ENCODE measurements around the gene YTHDC2.

YTHDC2 gene

DNA sequence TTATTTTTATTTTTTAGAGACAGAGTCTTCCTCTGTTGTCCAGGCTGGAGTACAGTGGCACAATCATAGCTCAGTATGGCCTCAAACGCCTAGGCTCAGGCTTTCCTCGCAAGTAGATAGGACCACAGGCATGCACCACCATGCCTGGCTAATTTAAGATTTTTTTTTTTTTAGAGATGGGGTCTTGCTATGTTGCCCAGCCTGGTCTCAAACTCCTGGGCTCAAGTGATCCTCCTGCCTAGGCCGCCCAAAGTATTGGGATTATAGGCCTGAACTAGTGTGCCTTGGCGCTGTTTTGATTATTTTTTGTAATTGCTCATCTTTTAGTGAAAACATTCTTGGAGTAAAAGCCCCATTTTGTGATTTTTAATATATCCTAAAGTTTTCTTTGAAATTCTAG, 5.4 kb downstream of the YTHDC2 start:
- Histone ChIP-seq H3K36me3 (replicated peaks; ENCODE audit: low read depth, low read length) (peaks cover 21% of the 10 kb centered on the region), H3K4me3 (ENCODE audit: low read length) (no peak overlapping the region), H2AFZ (ENCODE audit: low read depth, low read length) (no peak overlapping the region), H3K9me3 (ENCODE audit: insufficient read depth, low read length) (no peaks in the 10 kb centered on the region), H3K9ac (ENCODE audit: low read length) (no peak overlapping the region), H3K79me2 (ENCODE audit: low read length) (peaks cover 76% of the 10 kb centered on the region), H3K27me3 (ENCODE audit: low read depth, low read length) (no peaks in the 10 kb centered on the region), H4K20me1 (ENCODE audit: insufficient read depth, low read length) (no peaks in the 10 kb centered on the region), H3K4me1 (ENCODE audit: low read length) (peaks cover 30% of the 10 kb centered on the region), H3K27ac (ENCODE audit: low read length) (no peak overlapping the region), H3K4me2 (ENCODE audit: low read length) (no peak overlapping the region)
- no peak for TF ChIP-seq EZH2phosphoT487 (IDR thresholded peaks at IDR 0.05; ENCODE audit: low read depth)
- TF ChIP-seq, protein P1, sequence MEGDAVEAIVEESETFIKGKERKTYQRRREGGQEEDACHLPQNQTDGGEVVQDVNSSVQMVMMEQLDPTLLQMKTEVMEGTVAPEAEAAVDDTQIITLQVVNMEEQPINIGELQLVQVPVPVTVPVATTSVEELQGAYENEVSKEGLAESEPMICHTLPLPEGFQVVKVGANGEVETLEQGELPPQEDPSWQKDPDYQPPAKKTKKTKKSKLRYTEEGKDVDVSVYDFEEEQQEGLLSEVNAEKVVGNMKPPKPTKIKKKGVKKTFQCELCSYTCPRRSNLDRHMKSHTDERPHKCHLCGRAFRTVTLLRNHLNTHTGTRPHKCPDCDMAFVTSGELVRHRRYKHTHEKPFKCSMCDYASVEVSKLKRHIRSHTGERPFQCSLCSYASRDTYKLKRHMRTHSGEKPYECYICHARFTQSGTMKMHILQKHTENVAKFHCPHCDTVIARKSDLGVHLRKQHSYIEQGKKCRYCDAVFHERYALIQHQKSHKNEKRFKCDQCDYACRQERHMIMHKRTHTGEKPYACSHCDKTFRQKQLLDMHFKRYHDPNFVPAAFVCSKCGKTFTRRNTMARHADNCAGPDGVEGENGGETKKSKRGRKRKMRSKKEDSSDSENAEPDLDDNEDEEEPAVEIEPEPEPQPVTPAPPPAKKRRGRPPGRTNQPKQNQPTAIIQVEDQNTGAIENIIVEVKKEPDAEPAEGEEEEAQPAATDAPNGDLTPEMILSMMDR (IDR thresholded peaks at IDR 0.05; ENCODE audit: low read depth, low read length): no peak

DNA sequence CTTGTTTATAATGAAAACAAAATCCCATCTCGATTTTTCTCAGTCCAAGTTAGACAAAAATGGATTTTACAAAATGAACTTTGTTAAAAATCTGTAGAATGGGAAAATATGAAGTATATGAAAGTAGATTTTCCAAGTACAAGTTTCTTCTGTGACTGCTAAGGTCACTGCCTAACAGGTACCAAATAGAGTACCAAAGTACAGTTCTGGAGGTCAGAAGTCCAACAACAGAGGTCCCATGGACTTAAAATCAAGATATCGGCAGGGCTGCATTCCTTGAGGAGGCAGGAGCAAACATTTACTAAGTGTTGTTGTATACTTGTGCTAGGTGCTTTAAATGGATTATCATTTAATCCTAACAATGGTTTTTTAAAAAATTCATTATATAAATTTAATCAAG, 5.9 kb downstream of the YTHDC2 start:
- no peak overlapping the region for H3K4me3 ChIP-seq (ENCODE audit: low read length)
- no peaks in the 10 kb centered on the region for H4K20me1 ChIP-seq (ENCODE audit: insufficient read depth, low read length)
- H3K36me3 ChIP-seq (replicated peaks; ENCODE audit: low read depth, low read length): peaks cover 21% of the 10 kb centered on the region
- no peaks in the 10 kb centered on the region for H3K27me3 ChIP-seq (ENCODE audit: low read depth, low read length)
- no peak overlapping the region for H3K4me2 ChIP-seq (ENCODE audit: low read length)
- TF ChIP-seq, protein P1 (IDR thresholded peaks at IDR 0.05; ENCODE audit: low read depth, low read length): no peak
- no peak overlapping the region for H3K27ac ChIP-seq (ENCODE audit: low read length)
- no peaks in the 10 kb centered on the region for H3K9me3 ChIP-seq (ENCODE audit: insufficient read depth, low read length)
- H3K4me1 ChIP-seq (ENCODE audit: low read length): peaks cover 36% of the 10 kb centered on the region
- H3K9ac ChIP-seq (ENCODE audit: low read length): no peak overlapping the region
- no peak overlapping the region for H2AFZ ChIP-seq (ENCODE audit: low read depth, low read length)
- peaks cover 76% of the 10 kb centered on the region for H3K79me2 ChIP-seq (ENCODE audit: low read length)

DNA sequence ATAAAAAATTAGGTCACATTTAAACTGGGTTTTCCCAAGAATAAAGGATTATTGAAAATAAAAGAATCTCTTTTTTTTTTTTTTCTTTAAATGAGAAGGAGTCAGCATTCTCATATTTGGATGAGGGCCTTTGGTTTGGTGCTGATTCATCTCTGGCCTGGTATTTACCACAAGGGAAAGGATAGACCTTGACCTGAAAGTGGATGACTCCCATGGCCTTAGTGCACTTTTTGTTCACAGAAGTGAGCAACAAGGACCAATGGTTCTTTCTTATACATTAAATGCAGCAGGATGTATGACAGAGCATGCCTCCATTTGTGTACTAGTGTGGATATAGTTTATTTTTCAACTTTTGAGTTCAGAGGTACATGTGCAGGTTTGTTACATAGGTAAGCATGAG, 6.9 kb downstream of the YTHDC2 start:
- H3K9ac ChIP-seq (ENCODE audit: low read length): no peak overlapping the region
- no peak for TF ChIP-seq EZH2phosphoT487 (IDR thresholded peaks at IDR 0.05; ENCODE audit: low read depth)
- TF ChIP-seq, protein P1 (IDR thresholded peaks at IDR 0.05; ENCODE audit: low read depth, low read length): no peak
- H3K9me3 ChIP-seq (ENCODE audit: insufficient read depth, low read length): no peaks in the 10 kb centered on the region
- no peak overlapping the region for H3K4me2 ChIP-seq (ENCODE audit: low read length)
- no peak overlapping the region for H3K4me3 ChIP-seq (ENCODE audit: low read length)
- H3K4me1 ChIP-seq (ENCODE audit: low read length): peaks cover 42% of the 10 kb centered on the region
- H3K79me2 ChIP-seq (ENCODE audit: low read length): peaks cover 73% of the 10 kb centered on the region
- peaks cover 19% of the 10 kb centered on the region for H3K36me3 ChIP-seq (replicated peaks; ENCODE audit: low read depth, low read length)
- H3K27me3 ChIP-seq (ENCODE audit: low read depth, low read length): no peaks in the 10 kb centered on the region
- H2AFZ ChIP-seq (ENCODE audit: low read depth, low read length): no peak overlapping the region
- H3K27ac ChIP-seq (ENCODE audit: low read length): no peak overlapping the region
- no peaks in the 10 kb centered on the region for H4K20me1 ChIP-seq (ENCODE audit: insufficient read depth, low read length)

DNA sequence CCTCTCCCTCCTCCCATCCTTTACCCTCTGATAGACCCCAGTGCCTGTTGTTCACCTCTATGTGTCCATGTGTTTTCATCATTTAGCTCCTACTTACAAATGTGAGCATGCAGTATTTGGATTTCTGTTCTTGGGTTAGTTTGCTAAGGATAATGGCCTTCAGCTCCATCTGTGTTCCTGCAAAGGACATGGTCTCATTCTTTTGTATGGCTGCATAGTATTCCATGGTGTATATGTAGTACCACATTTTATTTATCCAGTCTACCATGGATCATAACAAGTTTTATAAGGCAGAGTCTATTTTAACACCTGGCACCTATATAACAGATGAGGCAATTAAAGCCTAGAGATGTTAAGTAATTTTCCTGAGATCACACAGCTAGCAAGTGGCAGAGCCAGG, 7.4 kb downstream of the YTHDC2 start:
- Histone ChIP-seq H4K20me1 (ENCODE audit: insufficient read depth, low read length) (no peaks in the 10 kb centered on the region), H3K79me2 (ENCODE audit: low read length) (peaks cover 73% of the 10 kb centered on the region)
- TF ChIP-seq EZH2phosphoT487 (IDR thresholded peaks at IDR 0.05; ENCODE audit: low read depth): no peak
- TF ChIP-seq, protein P1 (IDR thresholded peaks at IDR 0.05; ENCODE audit: low read depth, low read length): no peak

More for the DNA sequence above, 7.4 kb downstream of the YTHDC2 start:
- Histone ChIP-seq H3K27me3 (ENCODE audit: low read depth, low read length) (no peaks in the 10 kb centered on the region), H3K9ac (ENCODE audit: low read length) (no peak overlapping the region), H3K36me3 (replicated peaks; ENCODE audit: low read depth, low read length) (peaks cover 15% of the 10 kb centered on the region), H3K27ac (ENCODE audit: low read length) (no peak overlapping the region), H3K4me3 (ENCODE audit: low read length) (no peak overlapping the region), H3K4me1 (ENCODE audit: low read length) (peaks cover 46% of the 10 kb centered on the region), H3K4me2 (ENCODE audit: low read length) (no peak overlapping the region), H3K9me3 (ENCODE audit: insufficient read depth, low read length) (no peaks in the 10 kb centered on the region), H2AFZ (ENCODE audit: low read depth, low read length) (no peak overlapping the region)
